GM12801 (cell line): ENCODE measurements around the gene METTL21C.

Source experiments
- CTCF ChIP-seq: IDR thresholded peaks from one replicate; pipeline ENCODE4 v1.5.1; 2011; ENCODE audit warnings: control low read depth; ENCODE audit not compliant: insufficient read length; ENCODE audit errors: extremely low read depth

The METTL21C gene

GRCh38 chr13:102650444-102650843 is 44.4 kb downstream of the METTL21C start:
- no peak for TF ChIP-seq CTCF

- no peak for TF ChIP-seq CTCF
Observed at GRCh38 chr13:102648046-102648445, 46.8 kb downstream of the METTL21C start.

- TF ChIP-seq CTCF, result no peak
Observed at GRCh38 chr13:102645701-102646100, 49.1 kb downstream of the METTL21C start.

GRCh38 chr13:102643656-102644055 is 51.2 kb downstream of the METTL21C start:
- TF ChIP-seq CTCF, result no peak

GRCh38 chr13:102642475-102642874 is 52.4 kb downstream of the METTL21C start:
- TF ChIP-seq CTCF, result no peak

- no peak for TF ChIP-seq CTCF
Observed at GRCh38 chr13:102642029-102642428, 52.8 kb downstream of the METTL21C start.

GRCh38 chr13:102638741-102639140 is 56.1 kb downstream of the METTL21C start:
- no peak for TF ChIP-seq CTCF
